CD14-positive monocyte (primary cell): ENCODE measurements around the gene LRRC8C. TPM values are rescaled to one million over a fixed set of nuclear protein-coding genes. Genes with fewer than 3 reads are reported as not detected.
A peak's percentile ranks its signal among the peaks of the same experiment; 100 is the strongest.

ENCODE experiments used
- DNase-seq, 3 donors: peaks; one replicate each; pipeline ENCODE4 v3.0.0-alpha.2; 2011 to 2022
- H2AFZ ChIP-seq: 2 replicates; pipeline ENCODE4 v1.6.0; 2012; ENCODE audit warnings: mild to moderate bottlenecking, low read depth, low read length, inconsistent platforms; ENCODE audit not compliant: insufficient read depth, poor library complexity, severe bottlenecking
- H3K27ac ChIP-seq, 2 donors: 1 replicate in 1 of 2; 2 replicates in 1 of 2; pipeline ENCODE4 v1.5.1; 2012 to 2013; ENCODE audit warnings: low read length in 2 of 2, control low read depth in 1 of 2, inconsistent platforms in 1 of 2, low read depth in 1 of 2, mild to moderate bottlenecking in 1 of 2
- H3K27me3 ChIP-seq, 2 donors: one replicate each; pipeline versions ENCODE4 v1.6.0 to v1.6.1; 2011 to 2013; ENCODE audit warnings: low read length in 2 of 2; ENCODE audit not compliant: control insufficient read depth in 2 of 2, insufficient read depth in 2 of 2
- H3K36me3 ChIP-seq, 2 donors: replicated peaks in 1 of 2; 1 replicate in 1 of 2; 2 replicates in 1 of 2; pipeline versions ENCODE4 v1.5.1 to v1.6.1; 2012 to 2013; ENCODE audit warnings: low read length in 2 of 2, control low read depth in 1 of 2, inconsistent platforms in 1 of 2, mild to moderate bottlenecking in 1 of 2; ENCODE audit not compliant: insufficient read depth in 2 of 2, control insufficient read depth in 1 of 2
- H3K4me1 ChIP-seq, 2 donors: 1 replicate in 1 of 2; 2 replicates in 1 of 2; pipeline versions ENCODE4 v1.5.1 to v1.6.1; 2012 to 2013; ENCODE audit warnings: low read length in 2 of 2, control low read depth in 1 of 2, inconsistent platforms in 1 of 2, mild to moderate bottlenecking in 1 of 2, moderate library complexity in 1 of 2; ENCODE audit not compliant: insufficient read depth in 2 of 2, control insufficient read depth in 1 of 2
- H3K4me2 ChIP-seq: replicated peaks from 2 replicates; pipeline ENCODE3; 2012; ENCODE audit warnings: low read length, moderate library complexity, mild to moderate bottlenecking; ENCODE audit not compliant: poor library complexity, severe bottlenecking; ENCODE audit errors: extremely low read depth
- H3K4me3 ChIP-seq, 3 experiments: fragments of 200-600 bp in 1 of 3; sonication (generic) in 1 of 3; replicated peaks in 1 of 3; 1 replicate in 2 of 3; 2 replicates in 1 of 3; pipeline ENCODE4 v1.5.1; 2011 to 2013; ENCODE audit warnings: low read length in 3 of 3, mild to moderate bottlenecking in 3 of 3, control low read depth in 2 of 3, low read depth in 2 of 3, inconsistent platforms in 1 of 3, moderate library complexity in 1 of 3
- H3K79me2 ChIP-seq: 2 replicates; pipeline ENCODE4 v1.6.0; 2012; ENCODE audit warnings: mild to moderate bottlenecking, control low read depth, inconsistent platforms, low read length, moderate library complexity; ENCODE audit not compliant: insufficient read depth
- H3K9ac ChIP-seq: 2 replicates; pipeline ENCODE4 v1.6.0; 2017; ENCODE audit warnings: low read length, mild to moderate bottlenecking; ENCODE audit not compliant: insufficient read depth, poor library complexity, severe bottlenecking
- H3K9me3 ChIP-seq, 2 donors: replicated peaks in 1 of 2; 1 replicate in 1 of 2; 2 replicates in 1 of 2; pipeline versions ENCODE4 v1.5.1 to v1.6.1; 2012 to 2013; ENCODE audit warnings: low read length in 2 of 2, control low read depth in 1 of 2; ENCODE audit not compliant: control insufficient read depth in 1 of 2, insufficient read depth in 1 of 2
- H4K20me1 ChIP-seq: 2 replicates; pipeline ENCODE4 v1.6.0; 2012; ENCODE audit warnings: mild to moderate bottlenecking, low read length, control low read depth, moderate library complexity; ENCODE audit not compliant: insufficient read depth
- H3K27ac Mint-ChIP-seq, 7 donors: one replicate each; pipeline ENCODE4 v1.8.0; 2020; ENCODE audit warnings: mild to moderate bottlenecking in 7 of 7, mixed read lengths in 7 of 7, moderate library complexity in 6 of 7, inconsistent platforms in 2 of 7
- H3K27me3 Mint-ChIP-seq, 3 donors: one replicate each; pipeline ENCODE4 v1.8.0; 2021 to 2022; ENCODE audit warnings: low read depth in 3 of 3, mild to moderate bottlenecking in 3 of 3, mixed read lengths in 3 of 3, moderate library complexity in 3 of 3, inconsistent platforms in 1 of 3
- H3K36me3 Mint-ChIP-seq, 2 donors: one replicate each; pipeline ENCODE4 v1.8.0; 2020; ENCODE audit warnings: mixed read lengths in 2 of 2, inconsistent platforms in 1 of 2, mild to moderate bottlenecking in 1 of 2
- H3K4me1 Mint-ChIP-seq: one replicate; pipeline ENCODE4 v1.8.0; 2020; ENCODE audit warnings: mild to moderate bottlenecking, mixed read lengths
- H3K4me3 Mint-ChIP-seq, 2 donors: one replicate each; pipeline ENCODE4 v1.8.0; 2020; ENCODE audit warnings: mild to moderate bottlenecking in 2 of 2, mixed read lengths in 2 of 2, moderate library complexity in 1 of 2
- H3K9me3 Mint-ChIP-seq, 7 donors: one replicate each; pipeline ENCODE4 v1.8.0; 2020 to 2022; ENCODE audit warnings: mixed read lengths in 7 of 7, mild to moderate bottlenecking in 6 of 7, moderate library complexity in 6 of 7, inconsistent platforms in 2 of 7
- CTCF ChIP-seq: fragments of 200-600 bp; IDR thresholded peaks from one replicate; pipeline ENCODE4 v1.8.0; 2022; ENCODE audit warnings: antibody characterized with exemption, mild to moderate bottlenecking
- WGBS: methylation state at CpG from one replicate; pipeline ENCODE4 v1.1.5; 2013; ENCODE audit warnings: missing lambda C conversion rate; ENCODE audit not compliant: insufficient coverage; 5-methylcytosine and 5-hydroxymethylcytosine counted together
- intact Hi-C, 2 donors: fragments of 100-400 bp; cut with micrococcal nuclease; formaldehyde crosslinking; loops; one replicate each; pipeline versions ENCODE4 v1.15.0 to v1.15.1; 2023
- polyA plus RNA-seq, 3 donors: library from polyadenylated mRNA; depleted of rRNA in 1 of 3; unstranded in 2 of 3; stranded (reverse) in 1 of 3; fragments of 300-500 nt in 2 of 3; fragments of >200 nt in 1 of 3; fragmentation: Illumina TruSeq in 2 of 3; gene quantifications; 1 replicate in 2 of 3; 2 replicates in 1 of 3; pipeline ENCODE4 v1.2.3, GENCODE V29; 2012 to 2021

Gene LRRC8C
- polyA plus RNA-seq, 3 donors: 13.0 to 18.6 (median 16.3) TPM

DNA sequence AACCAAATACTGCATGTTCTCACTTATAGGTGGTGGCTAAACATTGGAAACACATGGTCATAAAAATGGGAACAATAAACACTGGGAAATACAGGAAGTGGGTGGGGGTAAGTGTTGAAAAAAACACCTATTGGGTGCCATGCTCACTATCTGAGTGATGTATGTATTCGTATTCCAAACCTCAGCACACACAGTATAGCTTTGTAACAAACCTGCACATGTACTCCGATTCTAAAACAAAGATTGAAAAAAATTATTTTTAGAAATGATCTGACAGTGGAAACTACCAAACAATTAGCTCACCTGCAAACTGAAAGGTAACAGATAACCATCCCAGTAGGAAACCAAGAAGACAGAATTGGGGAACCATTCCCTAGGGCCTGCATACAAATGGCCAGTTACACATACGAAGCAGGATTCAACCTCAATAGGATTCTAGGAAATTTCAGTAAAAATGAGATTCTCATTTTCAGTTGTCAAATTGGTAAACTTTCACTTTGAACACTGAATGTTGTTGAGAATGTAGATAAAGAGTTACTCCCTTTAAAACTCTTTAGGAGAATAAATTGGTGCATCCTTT is 99.8 kb downstream of the LRRC8C start:
- Histone ChIP-seq H3K9me3 (no peaks in the 10 kb centered on the region), H3K4me1 (peaks cover 18 to 31% of the 10 kb centered on the region in 2 donors), H2AFZ (no peak overlapping the region), H4K20me1 (no peaks in the 10 kb centered on the region), H3K79me2 (no peaks in the 10 kb centered on the region), H3K27ac (no peak overlapping the region), H3K27me3 (no peaks in the 10 kb centered on the region), H3K4me2 (no peak overlapping the region), H3K36me3 (no peaks in the 10 kb centered on the region), H3K9ac (no peak overlapping the region), H3K4me3 (no peak overlapping the region)
- Mint-ChIP-seq H3K9me3 (peaks cover 0 to 6% (median 0%) of the 10 kb centered on the region in 7 donors), H3K27ac (peak overlapping the region in 1 of 7 donors; percentile 33), H3K4me3 (no peak overlapping the region), H3K27me3 (peaks cover 0 to 2% (median 0%) of the 10 kb centered on the region in 3 donors), H3K36me3 (peaks cover 4 to 7% of the 10 kb centered on the region in 2 donors), H3K4me1 (peaks cover 39% of the 10 kb centered on the region)
- TF ChIP-seq CTCF: no peak
- no CpG with 5 or more reads among the region's 3 CpGs for WGBS
- intact Hi-C loops: no loop called here
- DNase-seq: no peak

DNA sequence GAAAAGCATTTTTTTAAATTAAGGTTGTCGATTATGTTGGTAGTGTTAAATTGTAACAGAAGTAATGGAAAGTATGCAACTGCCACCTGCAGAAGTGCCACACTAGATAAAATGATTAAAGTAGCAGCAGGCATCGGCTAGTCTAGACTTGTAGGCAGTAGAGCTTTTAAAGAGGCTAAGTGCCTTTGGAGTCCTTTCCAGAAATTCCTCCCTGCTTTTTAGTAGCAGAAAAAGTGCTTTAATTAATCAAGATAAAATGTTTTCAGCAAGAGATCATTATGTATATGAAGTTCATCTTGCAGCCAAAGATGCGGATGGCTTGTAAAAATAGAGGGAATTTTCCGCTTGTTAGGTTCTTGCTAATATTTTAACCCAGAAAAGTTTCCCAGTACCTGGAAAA is 100.8 kb downstream of the LRRC8C start:
- WGBS: 100% methylated on average over 1 of the region's 4 CpGs
- H3K27ac Mint-ChIP-seq: no peak overlapping the region
- H3K4me1 Mint-ChIP-seq: peaks cover 28% of the 10 kb centered on the region

More for the DNA sequence above, 100.8 kb downstream of the LRRC8C start:
- no peaks in the 10 kb centered on the region for H3K27me3 Mint-ChIP-seq
- H3K9ac ChIP-seq: no peak overlapping the region
- intact Hi-C loops: no loop called here
- H3K4me2 ChIP-seq: no peak overlapping the region
- H3K79me2 ChIP-seq: no peaks in the 10 kb centered on the region
- no peak overlapping the region for H3K4me3 ChIP-seq
- no peaks in the 10 kb centered on the region for H3K27me3 ChIP-seq
- peaks cover 0 to 6% (median 0%) of the 10 kb centered on the region in 7 donors for H3K9me3 Mint-ChIP-seq
- no peaks in the 10 kb centered on the region for H4K20me1 ChIP-seq
- no peak for DNase-seq
- H2AFZ ChIP-seq: no peak overlapping the region
- TF ChIP-seq CTCF: no peak
- H3K36me3 Mint-ChIP-seq: peaks cover 4 to 7% of the 10 kb centered on the region in 2 donors
- H3K27ac ChIP-seq: no peak overlapping the region
- no peaks in the 10 kb centered on the region for H3K36me3 ChIP-seq
- peaks cover 9 to 21% of the 10 kb centered on the region in 2 donors for H3K4me1 ChIP-seq
- H3K4me3 Mint-ChIP-seq: no peak overlapping the region
- no peaks in the 10 kb centered on the region for H3K9me3 ChIP-seq
